K562 (cell line): Measurements from ENCODE around the gene PCSK6. TPM values are rescaled to one million over a fixed set of nuclear protein-coding genes. Genes with fewer than 3 reads are reported as not detected.

Source experiments
- HDAC6 ChIP-seq: IDR thresholded peaks from 2 replicates; pipeline ENCODE4 v1.6.1; 2012; ENCODE audit warnings: low read depth, mild to moderate bottlenecking, control low read depth, inconsistent platforms, low read length, moderate library complexity
- JUND ChIP-seq, 2 experiments: IDR thresholded peaks; 2 replicates in 1 of 2; 3 replicates in 1 of 2; pipeline ENCODE4 v1.6.1; 2011; ENCODE audit warnings: borderline replicate concordance in 2 of 2, low read depth in 2 of 2, low read length in 2 of 2, improper control_type of control experiment in 1 of 2, missing biosample characterization in 1 of 2, missing genetic modification characterization in 1 of 2, missing genetic modification reagents in 1 of 2
- PURB ChIP-seq: sonication (generic); formaldehyde crosslinking; IDR thresholded peaks from 2 replicates; pipeline ENCODE4 v1.9.0; 2021; ENCODE audit warnings: low read depth, mild to moderate bottlenecking, missing genetic modification reagents
- U2AF2 ChIP-seq: fragments of 200-400 bp; formaldehyde crosslinking; optimal IDR thresholded peaks from 2 replicates; pipeline ENCODE3; 2017; ENCODE audit warnings: low read depth, mild to moderate bottlenecking, low read length
- ZBTB7A ChIP-seq: IDR thresholded peaks from 2 replicates; pipeline ENCODE4 v1.6.1; 2011; ENCODE audit warnings: low read depth, mild to moderate bottlenecking, low read length, moderate library complexity, borderline replicate concordance; ENCODE audit not compliant: control insufficient read depth
- ZNF316 ChIP-seq: fragments of 450-650 bp; IDR thresholded peaks from 2 replicates; pipeline ENCODE4 v1.6.1; 2016
- polyA plus RNA-seq, 8 experiments: library from polyadenylated mRNA; depleted of rRNA in 4 of 8; stranded (reverse) in 5 of 8; unstranded in 3 of 8; fragments of >200 nt; fragmentation: Nextera tagmentation in 2 of 8; fragmentation: Illumina TruSeq in 1 of 8; extraction: Ambion mirVana in 2 of 8; extraction: Trizol in 1 of 8; gene quantifications; 2 replicates each; pipeline versions ENCODE4 v1.2.1 to v1.2.3, GENCODE V29; 2011 to 2014; ENCODE audit warnings: inconsistent platforms in 1 of 8, missing spikeins in 1 of 8
- total RNA-seq, 7 experiments: library from RNA; depleted of rRNA in 6 of 7; stranded (reverse); fragments of >200 nt in 6 of 7; fragmentation: Illumina TruSeq in 2 of 7; extraction: Trizol in 2 of 7; gene quantifications; 2 replicates each; pipeline versions ENCODE4 v1.2.1 to v1.2.3, GENCODE V29; 2011 to 2021; ENCODE audit warnings: low replicate concordance in 1 of 7
- TF ChIP-seq, protein P1 (sequence below): sonication (generic); formaldehyde crosslinking; IDR thresholded peaks from 2 replicates; pipeline ENCODE4 v1.9.0; 2022; ENCODE audit warnings: mild to moderate bottlenecking, missing genetic modification reagents
- TF ChIP-seq, protein P2 (sequence below): fragments of 250-450 bp; sonication (Bioruptor Pico); IDR thresholded peaks from 2 replicates; pipeline ENCODE4 v1.5.1; 2021; ENCODE audit warnings: mild to moderate bottlenecking
- TF ChIP-seq, protein P3 (sequence below): fragments of 250-450 bp; sonication (Bioruptor Pico); IDR thresholded peaks from 2 replicates; pipeline ENCODE4 v1.8.0; 2022; ENCODE audit warnings: inconsistent platforms, mild to moderate bottlenecking, moderate library complexity, borderline replicate concordance
- TF ChIP-seq, protein P4 (sequence below): fragments of 450-650 bp; formaldehyde crosslinking; IDR thresholded peaks from 2 replicates; pipeline ENCODE4 v1.4.0; 2022; ENCODE audit warnings: missing genetic modification characterization

PCSK6 gene
- total and polyA plus RNA-seq, 9 of the 15 experiments (the other 6 are each of a cell fraction or from before 2014, with no cell fraction given), result 2.2 to 32.6 (median 14.5) TPM

DNA sequence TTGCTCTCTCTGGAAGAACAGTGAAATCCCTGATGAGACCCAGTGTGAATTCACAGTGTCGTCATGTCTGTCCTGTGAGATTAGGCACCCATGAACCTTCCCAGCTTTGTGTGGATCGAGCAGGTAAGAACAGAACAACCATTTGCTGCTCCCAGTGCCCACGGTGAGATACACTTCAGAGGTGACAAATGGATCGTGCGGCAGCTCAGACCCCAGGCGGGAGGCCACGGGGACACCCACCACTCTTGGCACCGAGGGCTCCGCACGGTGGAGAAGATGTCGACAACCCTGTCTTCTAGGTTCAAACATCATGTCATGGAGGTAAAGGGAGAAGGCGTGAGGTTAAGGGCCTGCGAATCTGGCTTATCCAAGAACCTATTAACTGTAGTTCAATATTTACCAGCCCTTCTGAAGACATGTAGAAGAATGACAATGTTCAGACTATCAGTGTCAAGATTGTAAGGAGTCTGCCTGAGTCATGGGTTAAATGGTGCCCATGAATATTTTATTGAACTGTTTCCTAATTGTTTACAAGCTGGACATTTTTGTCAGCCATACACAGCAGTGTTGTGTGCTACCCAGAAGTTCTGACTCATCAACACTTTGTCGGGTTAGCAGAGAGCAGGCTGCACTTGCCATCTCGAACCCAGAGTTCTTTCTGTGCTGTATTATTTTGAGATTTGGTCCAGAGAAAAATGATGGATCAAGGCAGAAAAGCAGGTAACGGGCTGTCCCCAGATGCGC is 15.5 kb upstream of the PCSK6 start (continued):
- TF ChIP-seq, protein P1, sequence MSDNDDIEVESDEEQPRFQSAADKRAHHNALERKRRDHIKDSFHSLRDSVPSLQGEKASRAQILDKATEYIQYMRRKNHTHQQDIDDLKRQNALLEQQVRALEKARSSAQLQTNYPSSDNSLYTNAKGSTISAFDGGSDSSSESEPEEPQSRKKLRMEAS (CRISPR knock-in tag), result no peak
- TF ChIP-seq, protein P2, sequence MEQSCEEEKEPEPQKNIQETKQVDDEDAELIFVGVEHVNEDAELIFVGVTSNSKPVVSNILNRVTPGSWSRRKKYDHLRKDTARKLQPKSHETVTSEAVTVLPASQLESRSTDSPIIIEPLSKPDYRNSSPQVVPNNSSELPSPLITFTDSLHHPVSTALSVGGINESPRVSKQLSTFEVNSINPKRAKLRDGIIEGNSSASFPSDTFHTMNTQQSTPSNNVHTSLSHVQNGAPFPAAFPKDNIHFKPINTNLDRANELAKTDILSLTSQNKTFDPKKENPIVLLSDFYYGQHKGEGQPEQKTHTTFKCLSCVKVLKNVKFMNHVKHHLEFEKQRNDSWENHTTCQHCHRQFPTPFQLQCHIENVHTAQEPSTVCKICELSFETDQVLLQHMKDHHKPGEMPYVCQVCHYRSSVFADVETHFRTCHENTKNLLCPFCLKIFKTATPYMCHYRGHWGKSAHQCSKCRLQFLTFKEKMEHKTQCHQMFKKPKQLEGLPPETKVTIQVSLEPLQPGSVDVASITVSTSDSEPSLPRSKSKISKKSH (CRISPR knock-in tag), result no peak
- TF ChIP-seq, protein P3, sequence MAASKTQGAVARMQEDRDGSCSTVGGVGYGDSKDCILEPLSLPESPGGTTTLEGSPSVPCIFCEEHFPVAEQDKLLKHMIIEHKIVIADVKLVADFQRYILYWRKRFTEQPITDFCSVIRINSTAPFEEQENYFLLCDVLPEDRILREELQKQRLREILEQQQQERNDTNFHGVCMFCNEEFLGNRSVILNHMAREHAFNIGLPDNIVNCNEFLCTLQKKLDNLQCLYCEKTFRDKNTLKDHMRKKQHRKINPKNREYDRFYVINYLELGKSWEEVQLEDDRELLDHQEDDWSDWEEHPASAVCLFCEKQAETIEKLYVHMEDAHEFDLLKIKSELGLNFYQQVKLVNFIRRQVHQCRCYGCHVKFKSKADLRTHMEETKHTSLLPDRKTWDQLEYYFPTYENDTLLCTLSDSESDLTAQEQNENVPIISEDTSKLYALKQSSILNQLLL (CRISPR knock-in tag), result no peak
- TF ChIP-seq JUND (IDR thresholded peaks at IDR 0.05; ENCODE audit: borderline replicate concordance, low read depth, low read length) (no peak), JUND (tag; IDR thresholded peaks at IDR 0.05; ENCODE audit: borderline replicate concordance, low read depth, low read length) (no peak), PURB (CRISPR knock-in tag) (no peak), HDAC6 (no peak), ZNF316 (no peak), ZBTB7A (no peak), U2AF2 (no peak)
- TF ChIP-seq, protein P4, sequence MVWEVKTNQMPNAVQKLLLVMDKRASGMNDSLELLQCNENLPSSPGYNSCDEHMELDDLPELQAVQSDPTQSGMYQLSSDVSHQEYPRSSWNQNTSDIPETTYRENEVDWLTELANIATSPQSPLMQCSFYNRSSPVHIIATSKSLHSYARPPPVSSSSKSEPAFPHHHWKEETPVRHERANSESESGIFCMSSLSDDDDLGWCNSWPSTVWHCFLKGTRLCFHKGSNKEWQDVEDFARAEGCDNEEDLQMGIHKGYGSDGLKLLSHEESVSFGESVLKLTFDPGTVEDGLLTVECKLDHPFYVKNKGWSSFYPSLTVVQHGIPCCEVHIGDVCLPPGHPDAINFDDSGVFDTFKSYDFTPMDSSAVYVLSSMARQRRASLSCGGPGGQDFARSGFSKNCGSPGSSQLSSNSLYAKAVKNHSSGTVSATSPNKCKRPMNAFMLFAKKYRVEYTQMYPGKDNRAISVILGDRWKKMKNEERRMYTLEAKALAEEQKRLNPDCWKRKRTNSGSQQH (CRISPR knock-in tag), result no peak
